IMR-90 (cell line): Measurements from ENCODE around the gene EMILIN2. TPM values are rescaled to one million over a fixed set of nuclear protein-coding genes. Genes with fewer than 3 reads are reported as not detected.

Experiments
- ATAC-seq: fragments of 200-7000 bp; cut with Tn5 transposase; 2 replicates; pipeline ENCODE4 v1.9.1; 2020; ENCODE audit warnings: low read depth, mild to moderate bottlenecking, moderate library complexity
- BruUV-seq: library from RNA; stranded (reverse); fragments of 400-500 nt; replicated peaks from 2 replicates; lab custom pipeline; 2021; lab: Mats Ljungman, UMichigan
- CTCF ChIA-PET: fragments of 300-600 bp; formaldehyde crosslinking; extraction: SDS; loops from one replicate; lab custom pipeline; 2021; ENCODE audit warnings: antibody characterized with exemption; lab: Yijun Ruan, JAX
- POLR2A ChIA-PET: fragments of 300-600 bp; sonication (Branson Sonifier 250); formaldehyde crosslinking; loops from one replicate; lab custom pipeline; 2022; ENCODE audit warnings: antibody characterized with exemption; ENCODE audit not compliant: unreplicated experiment; lab: Charles Lee
- DNase-seq: peaks from one replicate; pipeline ENCODE4 v3.0.0; 2013
- H2AFZ ChIP-seq: replicated peaks from 2 replicates; pipeline ENCODE3; 2013; ENCODE audit warnings: low read length, mild to moderate bottlenecking; ENCODE audit not compliant: poor library complexity
- H2AK5ac ChIP-seq: 2 replicates; pipeline ENCODE4 v1.6.1; 2013; ENCODE audit warnings: low read depth, low read length, inconsistent platforms
- H2AK9ac ChIP-seq: replicated peaks from 2 replicates; pipeline ENCODE3; 2013; ENCODE audit warnings: mild to moderate bottlenecking, low read depth, low read length, moderate library complexity; ENCODE audit not compliant: poor library complexity
- H2BK120ac ChIP-seq: 2 replicates; pipeline ENCODE4 v1.6.1; 2013; ENCODE audit warnings: low read depth, low read length, inconsistent platforms
- H2BK15ac ChIP-seq: 3 replicates; pipeline ENCODE4 v1.6.1; 2013; ENCODE audit warnings: low read depth, low read length, inconsistent platforms
- H2BK20ac ChIP-seq: 2 replicates; pipeline ENCODE4 v1.6.1; 2013; ENCODE audit warnings: low read depth, mild to moderate bottlenecking, inconsistent platforms, low read length, moderate library complexity
- H2BK5ac ChIP-seq: 2 replicates; pipeline ENCODE4 v1.6.1; 2013; ENCODE audit warnings: mild to moderate bottlenecking, low read depth, low read length, inconsistent platforms; ENCODE audit not compliant: poor library complexity, severe bottlenecking
- H3K14ac ChIP-seq: replicated peaks from 2 replicates; pipeline ENCODE4 v1.6.1; 2013; ENCODE audit warnings: low read depth, low read length, inconsistent platforms
- H3K18ac ChIP-seq: 2 replicates; pipeline ENCODE4 v1.6.1; 2013; ENCODE audit warnings: low read depth, low read length, control low read depth
- H3K23ac ChIP-seq: 2 replicates; pipeline ENCODE4 v1.6.1; 2013; ENCODE audit warnings: low read depth, low read length, inconsistent platforms
- H3K27ac ChIP-seq: 2 replicates; pipeline ENCODE4 v1.5.1; 2013; ENCODE audit warnings: mild to moderate bottlenecking, control low read depth, low read length; ENCODE audit not compliant: insufficient read depth
- H3K27me3 ChIP-seq: 2 replicates; pipeline ENCODE4 v1.6.1; 2013; ENCODE audit warnings: low read length; ENCODE audit not compliant: control insufficient read depth, insufficient read depth
- H3K36me3 ChIP-seq: 2 replicates; pipeline ENCODE4 v1.6.1; 2013; ENCODE audit warnings: low read length, mixed read lengths; ENCODE audit not compliant: control insufficient read depth, insufficient read depth
- H3K4ac ChIP-seq: 2 replicates; pipeline ENCODE4 v1.6.1; 2013; ENCODE audit warnings: low read depth, low read length, inconsistent platforms
- H3K4me1 ChIP-seq: 2 replicates; pipeline ENCODE4 v1.6.1; 2013; ENCODE audit warnings: low read length, mixed read lengths; ENCODE audit not compliant: control insufficient read depth, insufficient read depth
- H3K4me2 ChIP-seq: 2 replicates; pipeline ENCODE4 v1.6.1; 2013; ENCODE audit warnings: low read depth, mild to moderate bottlenecking, control low read depth, low read length, moderate library complexity
- H3K4me3 ChIP-seq: 2 replicates; pipeline ENCODE4 v1.5.1; 2013; ENCODE audit warnings: low read depth, mild to moderate bottlenecking, control low read depth, low read length, moderate library complexity; ENCODE audit not compliant: insufficient read depth
- H3K56ac ChIP-seq: 2 replicates; pipeline ENCODE4 v1.6.1; 2013; ENCODE audit warnings: low read length, inconsistent platforms; ENCODE audit not compliant: insufficient read depth; ENCODE audit errors: extremely low read depth
- H3K79me1 ChIP-seq, 2 experiments: 2 replicates each; pipeline ENCODE4 v1.6.1; 2013; ENCODE audit warnings: low read length in 2 of 2, inconsistent platforms in 1 of 2, low read depth in 1 of 2
- H3K9ac ChIP-seq: 2 replicates; pipeline ENCODE4 v1.6.1; 2013; ENCODE audit warnings: low read depth, low read length, control low read depth
- H3K9me1 ChIP-seq: 2 replicates; pipeline ENCODE4 v1.6.1; 2013; ENCODE audit warnings: low read length, inconsistent platforms; ENCODE audit not compliant: insufficient read depth
- H3K9me3 ChIP-seq: 2 replicates; pipeline ENCODE4 v1.6.1; 2013; ENCODE audit warnings: low read length; ENCODE audit not compliant: control insufficient read depth, insufficient read depth
- H4K20me1 ChIP-seq: 2 replicates; pipeline ENCODE4 v1.6.1; 2013; ENCODE audit warnings: low read length, inconsistent platforms; ENCODE audit not compliant: insufficient read depth
- H4K5ac ChIP-seq: 2 replicates; pipeline ENCODE4 v1.6.1; 2013; ENCODE audit warnings: mild to moderate bottlenecking, low read depth, low read length, control low read depth
- H4K8ac ChIP-seq, 2 experiments: 2 replicates each; pipeline ENCODE4 v1.6.1; 2013; ENCODE audit warnings: low read depth in 2 of 2, low read length in 2 of 2, control low read depth in 1 of 2, inconsistent platforms in 1 of 2
- H4K91ac ChIP-seq: 2 replicates; pipeline ENCODE4 v1.6.1; 2013; ENCODE audit warnings: low read depth, low read length, inconsistent platforms; ENCODE audit not compliant: insufficient read depth
- MAFK ChIP-seq: IDR thresholded peaks from 2 replicates; pipeline ENCODE4 v1.6.1; 2012; ENCODE audit warnings: low read depth, low read length, improper control_type of control experiment
- RAD21 ChIP-seq: IDR thresholded peaks from 2 replicates; pipeline ENCODE4 v1.6.1; 2012; ENCODE audit warnings: low read length, improper control_type of control experiment
- USF2 ChIP-seq: fragments of 150-350 bp; IDR thresholded peaks from 2 replicates; pipeline ENCODE4 v1.6.1; 2017; ENCODE audit warnings: mild to moderate bottlenecking, antibody characterized with exemption, low read length, low read depth
- dilution Hi-C: fragments of 300-500 bp; cut with HindIII; formaldehyde crosslinking; loops from one replicate; pipeline ENCODE4 v1.14.3; 2018; ENCODE audit warnings: low sequenced_read_pairs; ENCODE audit not compliant: unreplicated experiment
- in situ Hi-C: fragments of 300-500 bp; cut with MboI; formaldehyde crosslinking; loops from 3 replicates; pipeline ENCODE4 v1.14.3; 2019; ENCODE audit warnings: low sequenced_read_pairs, inconsistent platforms, mixed read lengths
- intact Hi-C: fragments of 100-400 bp; cut with micrococcal nuclease; formaldehyde crosslinking; loops from 2 replicates; pipeline ENCODE4 v1.10.0; 2022
- polyA plus RNA-seq, 3 experiments: library from polyadenylated mRNA; depleted of rRNA; stranded (reverse); fragments of >200 nt; gene quantifications; 2 replicates each; pipeline ENCODE4 v1.2.3, GENCODE V29; 2012; ENCODE audit warnings: low replicate concordance in 1 of 3
- total RNA-seq: library from RNA; depleted of rRNA; stranded (reverse); fragments of >200 nt; gene quantifications from 2 replicates; pipeline ENCODE4 v1.2.3, GENCODE V29; 2012

Gene EMILIN2
- total and polyA plus RNA-seq, 2 of the 4 experiments (the other 2 are of a cell fraction): under 0.01 to 0.14 TPM

- dilution Hi-C loops: no loop called here
- Histone ChIP-seq H3K18ac (peak overlapping the region; percentile 12; the same call in 1 of the 2 replicates), H4K5ac (no peak overlapping the region), H4K91ac (no peak overlapping the region), H4K20me1 (peaks cover 19% of the 10 kb centered on the region), H2BK15ac (no peak overlapping the region), H3K4me3 (no peak overlapping the region), H3K4ac (no peak overlapping the region), H2AK9ac (no peak overlapping the region), H2BK20ac (no peak overlapping the region), H2AFZ (no peak overlapping the region), H3K23ac (no peak overlapping the region), H3K79me1 (peaks cover 45 to 63% of the 10 kb centered on the region in 2 experiments), H3K9ac (no peak overlapping the region), H3K36me3 (peaks cover 16% of the 10 kb centered on the region), H3K4me1 (peaks cover 12% of the 10 kb centered on the region), H4K8ac (no peak overlapping the region), H3K9me3 (no peaks in the 10 kb centered on the region), H2AK5ac (no peak overlapping the region), H3K56ac (no peak overlapping the region), H2BK5ac (no peak overlapping the region), H3K14ac (no peak overlapping the region), H3K27me3 (no peaks in the 10 kb centered on the region), H2BK120ac (no peak overlapping the region), H3K4me2 (no peak overlapping the region), H3K9me1 (peaks cover 17% of the 10 kb centered on the region), H3K27ac (peak overlapping the region; percentile 39; the same call in 1 of the 2 replicates)
- no TSS peak for BruUV-seq
- ChIA-PET POLR2A (no interaction called here), CTCF (no interaction called here)
- TF ChIP-seq MAFK (peak; percentile 27; the same call in 1 of the 2 replicates), RAD21 (no peak), USF2 (no peak)
- in situ Hi-C loops: no loop called here
- intact Hi-C loops: loop anchor here (10.0 kb wide), 1 partner anchor 46 kb away; no protein-coding TSS in a partner anchor
- ATAC-seq (peak; percentile 66), DNase-seq (peak; percentile 63)
These were observed 112.1 kb downstream of the EMILIN2 start for GRCh38 chr18:2958819-2959298.
